SK-N-MC (cell line): ENCODE results near the gene HSPBAP1.

Source experiments
- EZH2 ChIP-seq: fragments of 200-600 bp; sonication (generic); IDR thresholded peaks from one replicate; pipeline ENCODE4 v1.6.1; 2017; ENCODE audit warnings: antibody characterized with exemption
- POLR2AphosphoS5 ChIP-seq: IDR thresholded peaks from 2 replicates; pipeline ENCODE4 v1.6.1; 2012; ENCODE audit warnings: mild to moderate bottlenecking, low read depth, low read length, borderline replicate concordance

DNA sequence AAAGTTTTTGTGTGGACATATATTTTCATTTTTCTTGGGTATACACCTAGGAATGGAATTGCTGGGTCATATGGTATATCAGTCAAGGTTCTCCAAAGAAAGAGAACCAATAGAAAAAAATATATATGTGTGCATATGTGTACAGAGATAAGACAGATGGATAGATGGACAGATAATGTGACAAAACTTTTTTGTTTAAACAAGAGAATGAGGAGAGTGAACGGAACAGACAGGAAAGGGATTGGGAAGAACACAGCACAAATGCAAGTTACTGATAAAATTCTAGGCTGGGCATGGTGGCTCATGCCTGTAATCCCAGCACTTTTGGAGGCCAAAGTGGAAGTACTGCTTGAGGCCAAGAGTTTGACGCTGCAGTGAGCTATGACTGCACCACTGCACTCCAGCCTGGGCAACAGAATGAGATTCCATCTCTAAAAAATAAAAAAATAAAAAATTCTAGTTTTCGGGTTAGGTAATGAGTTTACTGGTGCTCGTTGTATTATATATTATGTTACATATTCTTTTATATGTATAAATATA lies 50.0 kb downstream of the HSPBAP1 start:
- TF ChIP-seq POLR2AphosphoS5 (no peak), EZH2 (no peak)
